Parathyroid adenoma (tissue), 2 donors: ENCODE results near the gene TBC1D22A.

Source experiments
- H2AFZ ChIP-seq: fragments of 300-600 bp; sonication (generic); one replicate; pipeline ENCODE4 v1.7.0; 2017; ENCODE audit warnings: antibody characterized with exemption, mild to moderate bottlenecking
- H3K27ac ChIP-seq: fragments of 300-600 bp; sonication (generic); one replicate; pipeline ENCODE4 v1.7.0; 2017
- H3K27me3 ChIP-seq: fragments of 300-600 bp; sonication (generic); one replicate; pipeline ENCODE4 v1.7.0; 2017; ENCODE audit warnings: low read length; ENCODE audit not compliant: control insufficient read depth, insufficient read depth
- H3K36me3 ChIP-seq: fragments of 300-600 bp; sonication (generic); one replicate; pipeline ENCODE4 v1.7.0; 2017; ENCODE audit warnings: low read length; ENCODE audit not compliant: control insufficient read depth, insufficient read depth
- H3K4me1 ChIP-seq: fragments of 300-600 bp; sonication (generic); one replicate; pipeline ENCODE4 v1.7.0; 2017; ENCODE audit warnings: control low read depth
- H3K4me2 ChIP-seq: fragments of 300-600 bp; sonication (generic); one replicate; pipeline ENCODE4 v1.7.0; 2017; ENCODE audit warnings: low read length
- H3K4me3 ChIP-seq: fragments of 300-600 bp; sonication (generic); one replicate; pipeline ENCODE4 v1.7.0; 2017; ENCODE audit warnings: low read depth, low read length
- H3K79me2 ChIP-seq: fragments of 300-600 bp; sonication (generic); one replicate; pipeline ENCODE4 v1.7.0; 2017; ENCODE audit warnings: control low read depth
- H3K9ac ChIP-seq: fragments of 300-600 bp; sonication (generic); one replicate; pipeline ENCODE4 v1.7.0; 2017; ENCODE audit warnings: mild to moderate bottlenecking
- H3K9me3 ChIP-seq: fragments of 300-600 bp; sonication (generic); one replicate; pipeline ENCODE4 v1.7.0; 2017; ENCODE audit warnings: low read length; ENCODE audit not compliant: control insufficient read depth
- TF ChIP-seq, protein P1 (sequence below): fragments of 300-600 bp; sonication (generic); IDR thresholded peaks from one replicate; pipeline ENCODE4 v1.7.0; 2017; ENCODE audit warnings: antibody characterized with exemption, mild to moderate bottlenecking
- donor health status: primary hyperparathyroidism.

The TBC1D22A gene

GRCh38 chr22:47067321-47067890 is 305.0 kb downstream of the TBC1D22A start:
- Histone ChIP-seq H3K9me3 (no peaks in the 10 kb centered on the region), H3K4me2 (no peak overlapping the region), H2AFZ (no peak overlapping the region), H3K4me1 (no peaks in the 10 kb centered on the region), H3K27me3 (no peaks in the 10 kb centered on the region), H3K79me2 (no peaks in the 10 kb centered on the region), H3K9ac (no peak overlapping the region), H3K36me3 (no peaks in the 10 kb centered on the region), H3K27ac (no peak overlapping the region), H3K4me3 (no peak overlapping the region)
- TF ChIP-seq, protein P1, sequence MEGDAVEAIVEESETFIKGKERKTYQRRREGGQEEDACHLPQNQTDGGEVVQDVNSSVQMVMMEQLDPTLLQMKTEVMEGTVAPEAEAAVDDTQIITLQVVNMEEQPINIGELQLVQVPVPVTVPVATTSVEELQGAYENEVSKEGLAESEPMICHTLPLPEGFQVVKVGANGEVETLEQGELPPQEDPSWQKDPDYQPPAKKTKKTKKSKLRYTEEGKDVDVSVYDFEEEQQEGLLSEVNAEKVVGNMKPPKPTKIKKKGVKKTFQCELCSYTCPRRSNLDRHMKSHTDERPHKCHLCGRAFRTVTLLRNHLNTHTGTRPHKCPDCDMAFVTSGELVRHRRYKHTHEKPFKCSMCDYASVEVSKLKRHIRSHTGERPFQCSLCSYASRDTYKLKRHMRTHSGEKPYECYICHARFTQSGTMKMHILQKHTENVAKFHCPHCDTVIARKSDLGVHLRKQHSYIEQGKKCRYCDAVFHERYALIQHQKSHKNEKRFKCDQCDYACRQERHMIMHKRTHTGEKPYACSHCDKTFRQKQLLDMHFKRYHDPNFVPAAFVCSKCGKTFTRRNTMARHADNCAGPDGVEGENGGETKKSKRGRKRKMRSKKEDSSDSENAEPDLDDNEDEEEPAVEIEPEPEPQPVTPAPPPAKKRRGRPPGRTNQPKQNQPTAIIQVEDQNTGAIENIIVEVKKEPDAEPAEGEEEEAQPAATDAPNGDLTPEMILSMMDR = no peak

- Histone ChIP-seq H3K9ac (no peak overlapping the region), H3K36me3 (no peaks in the 10 kb centered on the region), H3K79me2 (no peaks in the 10 kb centered on the region), H3K4me3 (no peak overlapping the region), H3K27ac (no peak overlapping the region), H3K4me1 (no peaks in the 10 kb centered on the region), H3K9me3 (no peaks in the 10 kb centered on the region), H3K4me2 (no peak overlapping the region), H2AFZ (no peak overlapping the region), H3K27me3 (no peaks in the 10 kb centered on the region)
- TF ChIP-seq, protein P1 = no peak
Measured at GRCh38 chr22:47067911-47068625, 305.6 kb downstream of the TBC1D22A start.

- TF ChIP-seq, protein P1 = no peak
- H3K9me3 ChIP-seq = no peaks in the 10 kb centered on the region
- no peak overlapping the region for H3K4me2 ChIP-seq
- H3K4me1 ChIP-seq = no peaks in the 10 kb centered on the region
- no peak overlapping the region for H3K27ac ChIP-seq
- no peaks in the 10 kb centered on the region for H3K36me3 ChIP-seq
- no peak overlapping the region for H2AFZ ChIP-seq
- no peaks in the 10 kb centered on the region for H3K79me2 ChIP-seq
- no peak overlapping the region for H3K9ac ChIP-seq
- H3K4me3 ChIP-seq = no peak overlapping the region
- no peaks in the 10 kb centered on the region for H3K27me3 ChIP-seq
Measured at GRCh38 chr22:47068626-47068996, 306.2 kb downstream of the TBC1D22A start.

- no peak overlapping the region for H3K4me2 ChIP-seq
- TF ChIP-seq, protein P1 = no peak
- no peaks in the 10 kb centered on the region for H3K9me3 ChIP-seq
- no peak overlapping the region for H3K4me3 ChIP-seq
- no peak overlapping the region for H3K27ac ChIP-seq
- no peaks in the 10 kb centered on the region for H3K27me3 ChIP-seq
- no peak overlapping the region for H2AFZ ChIP-seq
- H3K9ac ChIP-seq = no peak overlapping the region
- H3K79me2 ChIP-seq = no peaks in the 10 kb centered on the region
- H3K36me3 ChIP-seq = no peaks in the 10 kb centered on the region
- H3K4me1 ChIP-seq = no peaks in the 10 kb centered on the region
Measured at GRCh38 chr22:47069270-47069669, 306.8 kb downstream of the TBC1D22A start.
